ENCODE data around the gene GSG1L2.

Gene GSG1L2

GRCh38 chr17:9813166-9813565, 8.7 kb downstream of the GSG1L2 start:
- in situ Hi-C loops (cut with HindIII; ENCODE audit: low pct_ligation_motif_present, low sequenced_read_pairs): no loop called here
- no peaks in the 10 kb centered on the region for H3K27me3 ChIP-seq (replicated peaks)
- DNase-seq: no peak
- TF ChIP-seq, protein P1, sequence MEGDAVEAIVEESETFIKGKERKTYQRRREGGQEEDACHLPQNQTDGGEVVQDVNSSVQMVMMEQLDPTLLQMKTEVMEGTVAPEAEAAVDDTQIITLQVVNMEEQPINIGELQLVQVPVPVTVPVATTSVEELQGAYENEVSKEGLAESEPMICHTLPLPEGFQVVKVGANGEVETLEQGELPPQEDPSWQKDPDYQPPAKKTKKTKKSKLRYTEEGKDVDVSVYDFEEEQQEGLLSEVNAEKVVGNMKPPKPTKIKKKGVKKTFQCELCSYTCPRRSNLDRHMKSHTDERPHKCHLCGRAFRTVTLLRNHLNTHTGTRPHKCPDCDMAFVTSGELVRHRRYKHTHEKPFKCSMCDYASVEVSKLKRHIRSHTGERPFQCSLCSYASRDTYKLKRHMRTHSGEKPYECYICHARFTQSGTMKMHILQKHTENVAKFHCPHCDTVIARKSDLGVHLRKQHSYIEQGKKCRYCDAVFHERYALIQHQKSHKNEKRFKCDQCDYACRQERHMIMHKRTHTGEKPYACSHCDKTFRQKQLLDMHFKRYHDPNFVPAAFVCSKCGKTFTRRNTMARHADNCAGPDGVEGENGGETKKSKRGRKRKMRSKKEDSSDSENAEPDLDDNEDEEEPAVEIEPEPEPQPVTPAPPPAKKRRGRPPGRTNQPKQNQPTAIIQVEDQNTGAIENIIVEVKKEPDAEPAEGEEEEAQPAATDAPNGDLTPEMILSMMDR (IDR thresholded peaks at IDR 0.05; ENCODE audit: low read depth, low read length, missing control alignments): no peak
- H3K36me3 ChIP-seq (replicated peaks): no peaks in the 10 kb centered on the region
- no peak overlapping the region for H3K4me3 ChIP-seq (ENCODE audit: low read depth, low read length)
- H3K27ac ChIP-seq: no peak overlapping the region

DNA sequence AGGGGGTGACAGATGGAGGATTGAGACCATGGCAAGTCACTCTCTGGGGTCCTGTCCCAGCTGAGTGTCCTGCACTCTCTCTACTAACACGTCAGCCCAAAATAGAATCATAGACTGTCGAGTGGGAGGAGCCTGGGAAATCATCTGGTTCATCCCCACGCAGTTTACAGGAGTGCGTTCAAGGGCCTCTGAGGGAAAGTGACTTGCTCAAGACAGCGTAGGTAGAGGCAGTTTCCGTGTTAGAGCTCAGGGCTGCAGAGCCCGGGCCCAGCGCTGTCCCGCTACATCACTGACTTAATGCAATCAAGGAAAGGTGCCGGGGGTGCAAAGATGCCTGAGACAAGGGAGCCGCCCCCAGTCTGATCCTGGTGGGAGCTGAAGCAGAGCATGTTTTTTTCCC, 10.3 kb downstream of the GSG1L2 start:
- no peak overlapping the region for H3K27ac ChIP-seq
- TF ChIP-seq, protein P1 (IDR thresholded peaks at IDR 0.05; ENCODE audit: low read depth, low read length, missing control alignments): no peak
- no peak for DNase-seq
- no peaks in the 10 kb centered on the region for H3K36me3 ChIP-seq (replicated peaks)
- H3K4me3 ChIP-seq (ENCODE audit: low read depth, low read length): no peak overlapping the region
- in situ Hi-C loops (cut with HindIII; ENCODE audit: low pct_ligation_motif_present, low sequenced_read_pairs): no loop called here
- no peaks in the 10 kb centered on the region for H3K27me3 ChIP-seq (replicated peaks)

DNA sequence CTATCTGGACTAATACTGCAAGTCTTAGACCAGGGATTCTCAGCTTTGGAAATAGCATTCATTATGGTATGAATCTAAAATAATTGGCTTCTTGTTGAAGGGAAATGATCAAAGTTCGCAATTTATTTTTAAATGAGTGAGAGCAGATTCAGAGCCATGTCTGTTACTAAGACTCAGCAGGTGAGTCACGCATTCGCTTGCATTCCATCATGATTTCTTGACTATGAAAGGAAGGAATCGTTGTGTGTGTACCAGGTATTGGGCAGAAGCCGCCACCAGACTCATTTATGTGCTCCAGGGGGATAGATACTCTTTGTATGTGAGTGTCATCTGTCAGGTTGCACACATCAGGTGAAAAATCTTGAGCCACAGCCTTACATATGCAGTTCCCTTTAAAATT, 10.8 kb downstream of the GSG1L2 start:
- H3K4me3 ChIP-seq (ENCODE audit: low read depth, low read length): no peak overlapping the region
- in situ Hi-C loops (cut with HindIII; ENCODE audit: low pct_ligation_motif_present, low sequenced_read_pairs): no loop called here

GRCh38 chr17:9810100-9810949, 11.6 kb downstream of the GSG1L2 start:
- Histone ChIP-seq H3K27me3 (replicated peaks) (no peaks in the 10 kb centered on the region), H3K4me3 (ENCODE audit: low read depth, low read length) (no peak overlapping the region), H3K36me3 (replicated peaks) (no peaks in the 10 kb centered on the region), H3K27ac (no peak overlapping the region)
- no peak for DNase-seq
- in situ Hi-C loops (cut with HindIII; ENCODE audit: low pct_ligation_motif_present, low sequenced_read_pairs): no loop called here
- TF ChIP-seq, protein P1 (IDR thresholded peaks at IDR 0.05; ENCODE audit: low read depth, low read length, missing control alignments): no peak

More for the DNA sequence above, 10.8 kb downstream of the GSG1L2 start:
- H3K27me3 ChIP-seq (replicated peaks): no peaks in the 10 kb centered on the region
- no peaks in the 10 kb centered on the region for H3K36me3 ChIP-seq (replicated peaks)
- TF ChIP-seq, protein P1 (IDR thresholded peaks at IDR 0.05; ENCODE audit: low read depth, low read length, missing control alignments): no peak
- DNase-seq: no peak
- no peak overlapping the region for H3K27ac ChIP-seq

- no peak for DNase-seq
- no peaks in the 10 kb centered on the region for H3K27me3 ChIP-seq (replicated peaks)
- TF ChIP-seq, protein P1 (IDR thresholded peaks at IDR 0.05; ENCODE audit: low read depth, low read length, missing control alignments): no peak
- H3K4me3 ChIP-seq (ENCODE audit: low read depth, low read length): no peak overlapping the region
- H3K27ac ChIP-seq: no peak overlapping the region
- no peaks in the 10 kb centered on the region for H3K36me3 ChIP-seq (replicated peaks)
- in situ Hi-C loops (cut with HindIII; ENCODE audit: low pct_ligation_motif_present, low sequenced_read_pairs): no loop called here
Observed at GRCh38 chr17:9809409-9809808, 12.5 kb downstream of the GSG1L2 start.

Measured in brain microvascular endothelial cell (primary cell).